Ishikawa (cell line): ENCODE measurements around the gene GLT8D1.

ENCODE experiments used
- CEBPB ChIP-seq: IDR thresholded peaks from 2 replicates; pipeline ENCODE4 v1.6.1; 2012
- CREB1 ChIP-seq: IDR thresholded peaks from 2 replicates; pipeline ENCODE4 v1.6.1; 2012; ENCODE audit warnings: low read depth
- EGR1 ChIP-seq: IDR thresholded peaks from 2 replicates; pipeline ENCODE4 v1.6.1; 2012
- EP300 ChIP-seq: IDR thresholded peaks from 2 replicates; pipeline ENCODE4 v1.6.1; 2012; ENCODE audit warnings: borderline replicate concordance
- FOXM1 ChIP-seq: IDR thresholded peaks from 2 replicates; pipeline ENCODE4 v1.6.1; 2012; ENCODE audit warnings: low read depth, borderline replicate concordance
- MAX ChIP-seq: IDR thresholded peaks from 2 replicates; pipeline ENCODE4 v1.6.1; 2012
- NFIC ChIP-seq: IDR thresholded peaks from 2 replicates; pipeline ENCODE4 v1.6.1; 2012
- RAD21 ChIP-seq: IDR thresholded peaks from 2 replicates; pipeline ENCODE4 v1.6.1; 2012; ENCODE audit warnings: low read depth
- REST ChIP-seq: IDR thresholded peaks from 2 replicates; pipeline ENCODE4 v1.6.1; 2012; ENCODE audit warnings: low read depth, mild to moderate bottlenecking
- TAF1 ChIP-seq: IDR thresholded peaks from 2 replicates; pipeline ENCODE4 v1.6.1; 2012; ENCODE audit warnings: low read depth, mild to moderate bottlenecking
- TCF12 ChIP-seq: IDR thresholded peaks from 2 replicates; pipeline ENCODE4 v1.6.1; 2012; ENCODE audit warnings: low read depth
- TEAD4 ChIP-seq: IDR thresholded peaks from 2 replicates; pipeline ENCODE4 v1.6.1; 2012
- USF1 ChIP-seq: IDR thresholded peaks from 2 replicates; pipeline ENCODE4 v1.6.1; 2012
- YY1 ChIP-seq: IDR thresholded peaks from 2 replicates; pipeline ENCODE4 v1.6.1; 2012; ENCODE audit warnings: low read depth
- ZBTB7A ChIP-seq: IDR thresholded peaks from 2 replicates; pipeline ENCODE4 v1.6.1; 2012; ENCODE audit warnings: low read depth

Gene GLT8D1

GRCh38 chr3:52682016-52682415 is 23.6 kb downstream of the GLT8D1 start:
- TF ChIP-seq RAD21 (peak; percentile 19; the same call in 1 of the 2 replicates), EGR1 (no peak)

GRCh38 chr3:52681596-52681995 is 24.0 kb downstream of the GLT8D1 start:
- TF ChIP-seq EGR1: no peak
- no peak for TF ChIP-seq EP300
- TF ChIP-seq ZBTB7A: no peak
- TF ChIP-seq MAX: no peak
- TF ChIP-seq TAF1: no peak
- TF ChIP-seq TEAD4: no peak
- TF ChIP-seq FOXM1: no peak

GRCh38 chr3:52679811-52680210 is 25.8 kb downstream of the GLT8D1 start:
- no peak for TF ChIP-seq CEBPB
- TF ChIP-seq CREB1: no peak

GRCh38 chr3:52679199-52679538 is 26.4 kb downstream of the GLT8D1 start:
- no peak for TF ChIP-seq REST
- no peak for TF ChIP-seq CREB1
- no peak for TF ChIP-seq EP300
- TF ChIP-seq MAX: no peak
- TF ChIP-seq CEBPB: no peak
- no peak for TF ChIP-seq TAF1

GRCh38 chr3:52678265-52679198 is 27.1 kb downstream of the GLT8D1 start:
- TF ChIP-seq CEBPB: no peak
- TF ChIP-seq TCF12: no peak
- TF ChIP-seq YY1: no peak
- no peak for TF ChIP-seq FOXM1
- no peak for TF ChIP-seq MAX
- no peak for TF ChIP-seq EGR1
- TF ChIP-seq TAF1: no peak
- TF ChIP-seq NFIC: no peak
- TF ChIP-seq REST: no peak
- no peak for TF ChIP-seq USF1
- no peak for TF ChIP-seq RAD21
- TF ChIP-seq EP300: no peak
- no peak for TF ChIP-seq TEAD4
- TF ChIP-seq ZBTB7A: no peak
- TF ChIP-seq CREB1: no peak

GRCh38 chr3:52671676-52672075 is 33.9 kb downstream of the GLT8D1 start:
- no peak for TF ChIP-seq CREB1
- no peak for TF ChIP-seq EGR1
- TF ChIP-seq REST: no peak
- no peak for TF ChIP-seq ZBTB7A
